IPS-15b (cell line): ENCODE data around the gene ARFGAP3.
"Not testable (repeated sequence)": the region's sequence is repeated elsewhere in the genome, so short reads cannot be mapped to it uniquely, and the experiment has no call there.

Experiments
- H3K27me3 ChIP-seq: one replicate; pipeline ENCODE4 v1.6.1; 2013; ENCODE audit warnings: low read length; ENCODE audit not compliant: control insufficient read depth, insufficient read depth
- H3K36me3 ChIP-seq: one replicate; pipeline ENCODE4 v1.6.1; 2013; ENCODE audit warnings: low read length; ENCODE audit not compliant: control insufficient read depth, insufficient read depth
- H3K4me1 ChIP-seq: one replicate; pipeline ENCODE4 v1.6.1; 2013; ENCODE audit warnings: mild to moderate bottlenecking, low read length; ENCODE audit not compliant: control insufficient read depth, insufficient read depth
- H3K4me3 ChIP-seq: one replicate; pipeline ENCODE4 v1.5.1; 2013; ENCODE audit warnings: low read depth, low read length
- H3K9ac ChIP-seq: one replicate; pipeline ENCODE4 v1.6.1; 2013; ENCODE audit warnings: low read depth, mild to moderate bottlenecking, low read length
- H3K9me3 ChIP-seq: one replicate; pipeline ENCODE4 v1.6.1; 2013; ENCODE audit warnings: mild to moderate bottlenecking, low read length; ENCODE audit not compliant: control insufficient read depth, insufficient read depth

ARFGAP3 gene

DNA sequence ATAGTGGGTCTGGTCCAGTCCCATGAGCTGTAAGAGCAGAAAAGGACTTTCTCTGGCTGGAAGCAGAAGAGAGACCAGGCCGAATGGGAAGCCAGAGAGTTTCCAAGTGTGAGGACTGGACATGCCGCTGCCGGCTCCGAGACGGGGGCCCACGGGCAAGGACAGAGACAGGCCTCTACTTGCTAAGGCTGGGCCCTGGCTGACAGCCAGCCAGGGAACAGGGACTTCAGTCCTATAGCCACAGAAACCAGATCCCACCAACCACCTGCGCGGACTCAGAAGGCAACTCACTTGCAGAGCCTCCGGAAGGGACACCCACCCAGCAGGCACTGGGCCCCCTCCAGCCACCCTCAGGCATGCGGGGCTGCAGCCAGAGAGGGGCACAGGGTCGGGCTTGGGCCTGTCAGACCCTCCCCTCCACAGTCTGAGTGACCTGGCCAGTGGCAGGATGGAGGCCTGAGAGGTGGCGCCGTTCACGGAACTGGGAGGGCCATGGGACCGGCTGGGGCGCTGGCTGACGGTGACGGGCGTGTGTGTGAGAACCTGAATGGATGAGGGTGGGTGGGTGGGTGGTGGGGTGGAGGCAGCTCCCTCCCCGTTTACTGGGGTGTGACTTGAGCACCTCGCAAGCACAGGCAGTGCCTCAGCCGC lies 88.6 kb downstream of the ARFGAP3 start:
- no peaks in the 10 kb centered on the region for H3K4me1 ChIP-seq
- no peaks in the 10 kb centered on the region for H3K9me3 ChIP-seq
- H3K36me3 ChIP-seq = no peaks in the 10 kb centered on the region
- H3K27me3 ChIP-seq = no peaks in the 10 kb centered on the region
- H3K4me3 ChIP-seq = no peak overlapping the region
- no peak overlapping the region for H3K9ac ChIP-seq

DNA sequence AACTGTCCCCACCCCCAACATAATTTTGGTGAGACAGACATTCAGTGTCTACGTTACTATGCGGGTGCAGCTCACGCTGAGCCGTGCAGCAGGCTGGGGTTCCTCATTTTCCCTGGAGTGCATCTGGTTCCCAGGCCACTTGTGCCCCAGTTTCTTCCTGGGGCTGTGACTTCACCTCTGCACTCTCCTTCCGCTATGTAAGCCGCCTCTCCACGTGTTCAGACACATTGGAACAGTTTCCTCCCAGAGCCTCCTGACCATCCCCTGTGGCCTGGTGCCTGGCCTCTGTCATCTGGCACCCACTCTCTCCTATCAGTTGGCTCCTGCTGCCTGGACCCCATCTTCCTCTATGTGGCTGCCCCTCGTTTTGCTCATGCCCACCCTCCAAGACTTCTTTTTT lies 90.2 kb downstream of the ARFGAP3 start:
- Histone ChIP-seq H3K4me3 (no peak overlapping the region), H3K27me3 (no peaks in the 10 kb centered on the region), H3K4me1 (no peaks in the 10 kb centered on the region), H3K36me3 (no peaks in the 10 kb centered on the region), H3K9me3 (no peaks in the 10 kb centered on the region), H3K9ac (no peak overlapping the region)

DNA sequence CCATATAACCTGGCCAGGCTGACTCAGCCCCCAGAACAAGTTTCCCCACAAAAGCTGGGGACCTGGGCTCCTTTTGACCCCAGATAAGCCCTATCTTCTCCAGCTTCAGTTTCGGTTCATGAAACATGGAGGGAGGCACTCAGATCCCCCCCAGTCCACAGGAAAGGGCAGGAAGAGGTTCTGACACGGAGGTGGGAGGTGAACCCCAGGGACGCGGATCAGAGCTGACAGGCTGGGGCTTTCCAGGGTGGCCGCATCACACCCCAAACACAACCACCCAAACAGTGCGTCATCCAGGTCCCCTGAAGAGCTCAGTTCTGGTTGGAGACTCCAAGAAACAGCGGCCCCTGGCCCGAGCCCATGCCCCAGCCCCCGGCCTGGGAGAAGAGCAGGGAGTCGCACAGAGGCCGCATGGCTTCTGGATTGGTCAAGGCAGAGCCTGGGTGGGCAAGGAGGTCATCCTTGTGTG lies 92.1 kb downstream of the ARFGAP3 start:
- Histone ChIP-seq H3K9me3 (no peaks in the 10 kb centered on the region), H3K9ac (no peak overlapping the region), H3K4me1 (no peaks in the 10 kb centered on the region), H3K36me3 (no peaks in the 10 kb centered on the region), H3K27me3 (no peaks in the 10 kb centered on the region), H3K4me3 (no peak overlapping the region)

DNA sequence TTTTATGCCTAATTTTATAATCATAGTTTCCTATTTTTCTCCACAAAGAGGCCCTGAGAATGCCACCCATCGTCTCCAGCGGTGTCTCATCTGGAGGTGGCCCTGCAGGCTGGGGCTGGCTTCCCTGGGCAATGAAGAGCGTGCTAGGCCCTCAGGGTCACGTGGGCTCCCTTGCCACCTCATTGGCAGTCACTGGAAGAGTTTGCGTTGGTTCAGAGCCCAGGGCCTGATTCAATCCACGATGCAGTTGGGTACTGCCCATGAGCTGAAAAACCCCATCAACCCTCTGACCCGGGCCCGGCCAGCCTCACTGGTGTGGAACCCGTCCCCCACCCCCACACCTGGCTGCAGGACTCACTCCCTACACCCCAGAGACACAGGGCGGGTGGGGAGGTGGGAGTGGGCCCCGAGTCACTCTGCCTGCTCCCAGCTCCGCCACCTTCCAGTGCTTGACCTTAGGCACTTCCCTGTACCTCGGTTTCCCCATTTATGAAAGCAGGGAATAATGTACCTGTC lies 93.0 kb downstream of the ARFGAP3 start:
- H3K36me3 ChIP-seq = no peaks in the 10 kb centered on the region
- H3K27me3 ChIP-seq = no peaks in the 10 kb centered on the region
- no peaks in the 10 kb centered on the region for H3K9me3 ChIP-seq
- no peak overlapping the region for H3K9ac ChIP-seq
- no peaks in the 10 kb centered on the region for H3K4me1 ChIP-seq
- H3K4me3 ChIP-seq = no peak overlapping the region

DNA sequence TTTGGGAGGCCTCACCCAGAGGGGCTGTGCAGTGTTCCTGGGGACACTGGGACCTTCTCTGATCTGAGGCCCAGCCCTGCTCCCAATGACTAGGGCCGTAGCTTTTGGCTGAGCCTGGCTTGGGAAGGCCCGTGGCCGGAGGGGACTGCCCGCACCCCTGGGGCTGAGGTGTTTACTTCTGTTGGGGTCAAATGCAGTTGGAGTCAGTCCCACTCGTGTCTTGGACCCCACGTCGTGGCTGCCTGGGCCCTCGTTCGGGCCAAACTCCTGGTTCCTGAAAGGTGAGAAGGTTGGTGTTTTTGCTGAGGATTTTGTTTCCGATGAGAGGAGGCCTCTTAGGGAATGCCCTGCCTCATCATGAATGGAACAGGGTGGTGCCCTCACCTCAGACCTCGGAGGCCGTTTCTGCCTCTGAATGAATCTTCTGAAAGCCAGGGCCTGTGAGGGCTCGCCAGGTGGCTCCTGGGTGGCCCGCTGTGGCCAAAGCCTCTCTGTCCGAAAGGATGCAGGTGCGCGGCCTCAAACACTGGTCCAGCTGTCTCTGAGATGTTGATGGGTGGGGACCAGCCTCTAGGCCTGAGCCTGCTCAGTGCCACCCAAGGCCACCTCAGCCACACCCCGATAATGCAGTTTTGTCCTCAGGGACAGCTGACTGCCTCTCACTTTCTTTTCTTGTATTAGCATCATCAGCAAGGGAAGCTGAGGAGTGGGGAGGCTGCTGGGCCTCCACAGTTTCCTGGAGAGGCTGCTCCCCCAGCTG lies 96.1 kb downstream of the ARFGAP3 start:
- Histone ChIP-seq H3K36me3 (no peaks in the 10 kb centered on the region), H3K4me3 (no peak overlapping the region), H3K9ac (no peak overlapping the region), H3K27me3 (no peaks in the 10 kb centered on the region), H3K9me3 (no peaks in the 10 kb centered on the region), H3K4me1 (no peaks in the 10 kb centered on the region)

DNA sequence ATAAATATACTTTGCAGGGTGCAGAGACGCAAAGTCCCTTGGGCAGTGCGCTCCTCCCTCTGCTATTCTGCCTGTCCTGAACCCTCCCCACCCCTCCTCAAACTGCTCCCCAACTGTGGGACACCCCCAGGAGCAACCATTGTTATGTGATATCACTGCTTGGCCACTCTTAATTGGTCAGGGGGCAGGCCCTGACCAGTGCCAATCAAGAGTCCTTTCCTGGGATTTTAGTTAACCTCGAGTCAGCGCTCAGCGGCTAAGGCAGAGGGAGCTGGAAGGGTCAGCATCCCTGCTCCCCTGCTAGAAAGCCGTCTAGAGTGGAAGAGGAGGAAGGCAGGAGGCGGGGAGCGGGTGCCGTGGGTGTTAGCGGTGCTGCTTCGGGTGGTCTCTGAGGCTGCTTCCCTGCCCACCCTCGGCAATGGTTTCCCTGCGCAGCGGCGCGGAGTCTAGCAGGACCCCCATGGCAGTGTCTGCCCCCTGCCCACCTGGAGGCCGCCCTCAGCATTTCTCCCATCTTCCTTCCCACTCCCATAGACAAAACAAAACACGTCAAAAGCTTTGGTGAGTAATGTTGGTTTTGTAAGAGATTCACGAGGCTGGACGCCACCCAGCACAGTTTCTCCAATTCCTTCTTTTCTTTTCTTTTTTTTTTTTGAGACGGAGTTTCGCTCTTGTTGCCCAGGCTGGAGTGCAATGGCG lies 98.0 kb downstream of the ARFGAP3 start:
- no peaks in the 10 kb centered on the region for H3K4me1 ChIP-seq
- no peaks in the 10 kb centered on the region for H3K27me3 ChIP-seq
- H3K9me3 ChIP-seq = no peaks in the 10 kb centered on the region
- no peaks in the 10 kb centered on the region for H3K36me3 ChIP-seq
- no peak overlapping the region for H3K9ac ChIP-seq
- H3K4me3 ChIP-seq = no peak overlapping the region

DNA sequence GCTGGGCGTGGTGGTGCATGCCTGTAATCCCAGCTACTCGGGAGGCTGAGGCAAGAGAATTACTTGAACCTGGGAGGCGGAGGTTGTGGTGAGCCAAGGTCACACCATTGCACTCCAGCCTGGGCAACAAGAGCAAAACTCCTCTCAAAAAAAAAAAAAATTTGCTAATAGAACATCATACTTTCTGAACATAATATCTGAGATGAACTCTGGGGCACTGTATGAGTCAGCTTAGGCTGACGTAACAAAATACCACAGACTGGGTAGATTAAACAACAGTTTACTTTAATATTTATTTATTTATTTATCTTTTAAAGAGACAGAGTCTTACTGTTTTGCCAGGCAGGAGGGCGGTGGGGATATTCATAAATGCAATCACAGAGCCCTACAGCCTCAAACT lies 101.5 kb downstream of the ARFGAP3 start:
- H3K27me3 ChIP-seq, H3K36me3 ChIP-seq, H3K4me1 ChIP-seq, H3K4me3 ChIP-seq, H3K9me3 ChIP-seq, H3K9ac ChIP-seq: not testable (repeated sequence)

DNA sequence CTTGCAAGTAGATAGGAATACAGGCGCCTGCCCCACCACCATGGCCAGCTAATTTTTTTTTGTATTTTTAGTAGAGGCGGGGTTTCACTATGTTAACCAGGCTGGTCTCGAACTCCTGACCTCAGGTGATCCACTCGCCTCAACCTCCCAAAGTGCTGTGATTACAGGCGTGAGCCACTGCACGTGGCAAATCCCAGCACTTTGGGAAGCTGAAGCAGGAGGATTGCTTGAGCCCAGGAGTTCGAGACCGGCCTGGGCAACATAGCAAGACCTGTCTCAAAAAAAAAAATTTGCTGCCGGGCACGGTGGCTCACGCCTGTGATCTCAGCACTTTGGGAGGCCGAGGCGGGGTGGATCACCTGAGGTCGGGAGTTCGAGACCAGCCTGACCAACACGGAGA lies 102.0 kb downstream of the ARFGAP3 start:
- H3K9ac ChIP-seq, H3K9me3 ChIP-seq, H3K4me1 ChIP-seq, H3K27me3 ChIP-seq, H3K4me3 ChIP-seq, H3K36me3 ChIP-seq: not testable (repeated sequence)

DNA sequence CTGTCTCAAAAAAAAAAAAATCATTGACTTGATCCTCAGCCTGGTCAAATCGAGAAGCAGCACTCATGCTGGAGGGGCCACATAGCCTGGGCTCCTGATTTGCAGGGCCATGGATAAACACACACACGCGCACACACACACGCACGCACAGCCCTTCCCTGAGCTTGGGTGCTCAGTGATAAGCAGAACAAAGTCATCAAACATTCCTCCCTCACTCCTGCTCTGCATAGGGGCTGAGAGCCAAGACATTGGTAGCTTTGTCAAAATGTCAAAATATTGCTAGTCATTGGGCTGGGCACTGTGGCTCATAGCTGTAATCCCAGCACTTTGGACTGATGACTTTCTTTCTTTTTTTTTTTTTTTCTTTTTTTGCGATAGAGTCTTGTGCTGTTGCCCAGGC lies 102.4 kb downstream of the ARFGAP3 start:
- Histone ChIP-seq H3K9me3 (no peaks in the 10 kb centered on the region), H3K9ac (no peak overlapping the region), H3K36me3 (no peaks in the 10 kb centered on the region), H3K27me3 (no peaks in the 10 kb centered on the region), H3K4me1 (no peaks in the 10 kb centered on the region), H3K4me3 (no peak overlapping the region)

DNA sequence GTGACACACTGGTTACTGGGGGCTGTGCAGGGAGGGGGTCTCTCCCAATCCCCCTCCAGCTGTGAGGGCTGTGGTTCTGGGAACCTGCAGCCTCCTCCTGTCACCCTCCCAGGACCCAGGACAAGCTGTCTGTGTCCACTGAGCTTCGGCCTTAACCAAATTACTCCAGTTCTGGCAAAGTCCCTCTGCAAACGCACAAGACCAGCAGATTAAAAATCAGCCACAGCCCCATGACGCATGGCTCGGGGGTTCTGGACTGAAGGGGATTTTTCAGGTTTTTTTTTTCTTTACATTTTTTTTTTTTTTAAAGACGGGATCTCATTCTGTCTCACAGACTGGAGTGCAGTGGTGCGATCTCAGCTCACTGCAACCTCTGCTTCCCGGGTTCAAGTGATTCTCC lies 104.2 kb downstream of the ARFGAP3 start:
- H3K9ac ChIP-seq = no peak overlapping the region
- H3K36me3 ChIP-seq = no peaks in the 10 kb centered on the region
- peaks cover under 1% of the 10 kb centered on the region for H3K4me1 ChIP-seq
- no peaks in the 10 kb centered on the region for H3K9me3 ChIP-seq
- H3K4me3 ChIP-seq = no peak overlapping the region
- H3K27me3 ChIP-seq = no peaks in the 10 kb centered on the region

DNA sequence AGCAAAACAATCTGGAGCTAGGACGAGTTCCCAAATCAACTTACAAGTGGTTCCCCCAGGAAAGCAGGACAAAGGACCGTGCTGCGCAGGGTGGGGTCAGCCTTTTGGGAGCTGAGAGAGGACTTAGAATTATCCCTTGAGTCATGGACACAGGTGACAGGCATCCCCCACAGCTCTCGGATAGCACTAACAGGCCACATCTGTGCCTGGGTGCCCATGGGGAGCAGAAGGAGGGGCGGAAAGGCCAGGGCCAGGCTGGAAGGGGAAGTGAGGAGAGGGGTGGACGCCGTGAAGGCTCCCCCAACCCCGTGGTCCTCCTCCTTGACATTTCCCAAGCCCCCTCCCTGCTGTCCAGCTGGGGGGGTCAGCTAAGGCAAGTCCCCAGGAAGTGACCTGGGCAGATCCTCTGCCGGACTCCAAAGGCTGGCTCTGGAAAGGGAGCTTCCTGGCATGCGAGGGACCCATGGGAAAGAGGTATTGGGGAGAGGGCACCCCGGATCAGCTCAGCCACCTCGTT lies 104.8 kb downstream of the ARFGAP3 start:
- H3K27me3 ChIP-seq = no peaks in the 10 kb centered on the region
- peaks cover 4% of the 10 kb centered on the region for H3K4me1 ChIP-seq
- H3K9ac ChIP-seq = no peak overlapping the region

More for the DNA sequence above, 104.8 kb downstream of the ARFGAP3 start:
- no peaks in the 10 kb centered on the region for H3K36me3 ChIP-seq
- H3K9me3 ChIP-seq = no peaks in the 10 kb centered on the region
- H3K4me3 ChIP-seq = no peak overlapping the region
